HTERT RPE-1 (cell line): ENCODE measurements around the gene POLR1A.
"Not testable (repeated sequence)": the region's sequence is repeated elsewhere in the genome, so short reads cannot be mapped to it uniquely, and the experiment has no call there.

Source experiments
- in situ Hi-C: fragments of 300-500 bp; cut with MboI; formaldehyde crosslinking; loops from 4 replicates; pipeline ENCODE4 v1.14.3; 2020; ENCODE audit warnings: low sequenced_read_pairs

Gene POLR1A

DNA sequence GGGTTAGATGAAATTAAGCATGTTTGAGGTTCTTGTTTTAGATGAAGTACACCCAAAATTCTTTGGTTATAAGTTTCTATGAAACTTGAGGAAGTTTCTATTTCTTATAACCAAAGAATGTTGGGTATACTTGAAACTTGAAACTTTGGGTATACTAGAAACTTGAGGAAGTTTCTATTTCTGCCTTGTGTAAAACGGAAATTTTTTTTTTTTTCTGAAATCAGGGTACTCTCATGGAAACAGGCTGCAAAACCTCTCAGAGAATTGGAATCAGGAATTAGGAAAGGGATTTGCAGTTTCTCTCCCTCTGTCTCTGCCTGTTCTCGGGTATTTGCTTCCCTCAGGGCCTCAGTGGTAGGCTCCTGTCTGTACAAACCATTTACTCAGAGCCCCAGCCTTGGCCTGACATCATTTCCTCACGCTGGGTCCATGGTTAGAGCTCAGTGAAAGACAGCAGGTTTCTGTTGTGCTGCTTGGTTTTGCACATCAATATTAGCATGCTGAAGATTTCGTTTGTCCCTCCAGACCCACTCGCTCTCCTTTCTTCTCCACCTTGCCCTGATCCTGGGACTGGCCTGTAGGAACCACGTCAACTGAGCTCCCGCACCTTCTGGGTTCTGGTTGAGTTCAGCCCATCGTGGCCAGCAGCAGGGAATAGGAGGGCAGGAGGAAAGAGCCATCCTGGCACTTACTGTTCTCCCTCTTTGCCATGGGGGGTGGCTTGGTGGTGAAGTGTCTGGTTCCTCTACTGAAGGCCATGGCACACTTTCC, 106.4 kb downstream of the POLR1A start:
- in situ Hi-C loops, result no loop called here

DNA sequence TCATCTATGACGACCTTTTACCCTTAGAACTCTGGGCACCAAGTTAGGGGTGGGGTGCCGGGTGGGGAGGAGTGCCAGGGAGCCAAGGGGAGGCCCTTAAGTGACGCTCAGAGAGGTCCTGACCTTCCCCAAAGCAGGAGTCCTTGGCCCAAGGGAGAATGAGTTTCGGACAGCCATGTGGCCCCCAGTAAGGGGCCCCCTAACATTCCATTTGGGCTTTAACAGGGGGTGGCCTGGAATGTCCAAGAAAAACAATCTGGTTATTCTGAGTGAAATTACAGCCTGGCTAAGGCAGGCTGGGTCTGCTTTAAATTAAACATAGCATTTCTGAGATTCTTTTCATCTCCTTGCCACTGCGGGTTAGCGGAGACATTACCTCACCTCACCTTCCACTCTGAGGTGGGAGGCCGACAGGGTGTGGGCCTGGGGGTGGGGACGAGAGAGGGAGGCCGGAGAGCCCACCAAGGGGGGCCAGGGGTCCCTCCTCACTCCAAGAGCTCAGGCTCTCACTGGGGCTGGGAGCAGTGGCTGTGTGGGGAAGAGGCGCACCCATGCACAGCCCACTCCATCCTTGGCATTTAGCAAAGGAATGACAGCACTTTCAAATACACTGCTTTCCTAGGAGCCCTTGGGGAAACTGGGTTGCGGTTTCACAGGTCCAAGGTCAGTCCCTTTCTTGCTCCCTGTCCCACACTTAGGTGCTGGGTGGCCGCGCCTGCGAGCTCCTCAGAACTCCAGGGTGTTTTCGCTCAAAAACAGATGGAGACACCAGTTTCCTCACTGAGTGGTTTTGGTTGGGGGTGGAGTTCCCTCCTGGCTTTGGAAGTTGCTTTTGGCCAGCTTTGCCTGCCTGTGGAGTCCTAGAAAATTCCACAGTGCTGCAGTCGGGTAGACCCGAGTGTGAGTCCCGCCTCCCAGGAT, 107.4 kb downstream of the POLR1A start:
- in situ Hi-C loops, result no loop called here

DNA sequence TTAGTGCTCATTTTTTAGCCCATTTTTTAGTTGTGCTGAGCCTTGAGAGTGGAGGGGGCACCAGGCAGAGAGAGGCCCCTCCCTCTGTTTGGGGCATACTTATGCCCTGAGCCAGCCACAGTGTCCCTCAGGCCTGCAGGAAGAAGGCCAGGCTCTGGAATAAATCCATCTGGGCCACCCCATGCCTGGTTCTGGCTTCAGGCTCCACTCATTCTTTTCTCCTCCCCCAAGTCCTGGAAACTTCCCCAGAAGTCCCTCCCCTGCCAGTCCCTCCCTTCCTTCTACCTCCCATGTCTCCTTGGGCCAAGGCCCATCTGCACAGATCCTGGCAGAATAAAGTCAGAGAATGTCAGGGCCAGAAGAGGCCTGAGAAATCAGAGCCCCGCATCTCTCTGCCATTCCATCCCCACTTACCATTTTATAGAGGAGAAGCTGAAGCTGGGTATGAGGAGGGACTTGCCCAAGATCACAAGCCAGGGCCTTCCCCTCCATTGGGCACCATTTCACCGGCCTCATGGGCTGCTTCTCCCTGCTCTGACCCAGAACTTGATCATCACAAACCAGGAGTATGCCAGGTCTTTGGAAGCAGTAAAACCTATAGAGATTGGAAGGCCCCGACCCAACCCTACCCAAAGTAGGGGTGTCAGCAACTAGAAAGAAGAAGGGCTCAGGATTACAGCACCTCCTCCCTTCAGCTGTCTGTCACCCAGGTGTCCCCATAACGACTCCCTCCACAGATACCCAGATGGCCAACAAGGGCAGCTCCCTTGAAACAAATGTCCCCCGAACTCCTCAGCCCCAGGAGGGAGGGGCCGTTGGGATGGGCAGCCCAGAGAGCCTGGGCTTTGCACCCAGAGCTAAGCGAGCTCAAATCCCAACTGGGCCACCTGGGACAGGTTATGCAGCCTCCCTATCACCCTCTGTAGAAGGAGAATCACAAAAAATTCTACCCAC, 108.4 kb downstream of the POLR1A start:
- in situ Hi-C loops, result no loop called here

DNA sequence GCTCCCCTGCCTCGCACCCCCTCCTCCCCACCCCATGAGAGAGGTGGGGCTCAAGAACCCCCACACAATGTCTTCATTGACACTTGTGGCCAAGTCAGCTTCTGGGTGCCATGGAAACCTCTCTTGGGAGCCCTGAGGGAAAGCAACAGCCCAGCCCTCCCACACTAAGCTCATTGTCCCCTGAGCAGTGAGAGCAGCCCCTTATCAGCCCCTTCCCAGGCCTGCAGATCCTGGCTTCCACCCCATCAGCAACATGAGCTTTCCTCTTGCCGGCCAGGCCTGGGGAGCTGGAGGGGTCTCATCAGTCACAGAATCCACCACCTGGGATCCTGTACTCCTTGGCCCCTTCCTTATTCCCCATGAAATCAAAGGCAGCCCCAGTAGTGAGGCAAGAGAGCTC, 109.1 kb downstream of the POLR1A start:
- in situ Hi-C loops, result no loop called here

DNA sequence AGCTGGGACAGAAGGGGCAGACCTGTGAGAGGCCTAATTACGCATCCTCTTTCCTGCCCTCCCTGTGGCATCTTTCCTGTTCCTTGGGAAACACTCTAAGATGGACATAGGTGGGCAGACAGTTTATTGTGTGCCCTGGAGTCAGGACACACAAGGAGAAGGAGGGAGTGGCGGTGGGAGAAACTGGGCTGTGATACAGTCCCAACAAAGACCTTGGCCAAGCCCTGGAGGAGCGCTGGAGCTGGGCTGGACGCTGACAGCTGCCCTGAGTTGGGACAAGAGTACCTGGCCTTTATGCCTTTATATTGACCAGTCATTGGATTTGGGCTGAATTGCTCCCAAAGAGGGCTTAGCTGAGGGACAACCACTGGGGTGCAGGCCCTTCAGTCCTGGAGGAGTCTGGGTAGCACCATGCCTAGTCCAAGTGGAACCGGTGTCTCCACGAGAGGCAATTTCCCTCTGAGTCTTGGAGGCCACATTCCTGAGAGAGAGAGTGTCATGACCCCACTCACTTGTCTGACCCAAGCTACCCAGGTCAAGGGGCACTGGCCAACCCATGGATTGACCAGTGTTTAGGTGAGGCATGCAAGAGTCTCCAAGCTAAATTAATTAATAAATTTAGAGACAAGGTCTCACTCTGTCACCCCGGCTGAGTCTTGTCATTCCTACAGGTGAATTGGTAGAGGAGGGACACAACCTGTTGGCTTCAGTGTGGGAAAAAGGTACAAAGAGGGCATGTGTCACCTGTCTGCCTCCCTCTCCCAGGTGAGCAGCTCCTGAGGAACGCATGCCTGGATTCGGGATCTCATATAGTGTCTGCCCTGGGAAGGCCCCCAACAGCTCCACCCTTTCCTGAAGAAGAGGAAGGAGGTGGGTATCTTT, 109.8 kb downstream of the POLR1A start:
- in situ Hi-C loops, result no loop called here

DNA sequence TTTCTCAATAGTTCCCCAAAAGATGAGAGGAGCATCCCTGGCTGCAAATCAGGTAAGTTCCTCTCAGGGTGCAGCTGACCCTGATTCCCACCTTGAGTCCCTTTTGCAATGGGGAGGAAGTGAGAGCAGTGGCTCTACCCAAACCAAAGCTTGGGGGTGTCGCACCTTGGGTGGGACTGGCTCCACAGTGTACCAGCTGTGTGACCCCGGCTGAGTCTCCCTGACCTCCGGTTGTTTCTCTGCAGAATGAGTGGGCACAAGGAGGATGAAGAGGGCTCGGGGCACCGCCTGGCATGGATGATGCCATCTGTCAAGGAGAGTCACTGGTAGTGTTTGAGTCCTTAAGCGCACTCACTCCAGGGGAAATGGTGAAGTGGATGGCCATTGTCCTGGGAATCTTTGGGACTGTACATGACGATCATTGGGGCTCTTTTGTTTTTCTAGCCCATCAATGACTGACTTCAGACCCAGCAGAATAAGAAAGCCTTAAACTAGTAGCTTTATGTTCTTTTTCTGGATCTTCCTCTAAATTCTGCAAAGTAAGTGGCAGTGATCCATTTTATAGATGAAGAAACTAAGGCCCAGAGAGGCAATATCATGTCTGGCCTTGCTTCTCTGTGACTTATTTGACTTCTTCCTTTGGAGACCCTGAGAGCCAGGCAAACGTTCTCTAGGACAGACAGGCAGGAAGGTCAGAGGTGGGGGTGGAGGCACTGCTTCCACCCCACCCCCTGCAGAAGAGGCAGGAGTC, 110.6 kb downstream of the POLR1A start:
- in situ Hi-C loops, result no loop called here

DNA sequence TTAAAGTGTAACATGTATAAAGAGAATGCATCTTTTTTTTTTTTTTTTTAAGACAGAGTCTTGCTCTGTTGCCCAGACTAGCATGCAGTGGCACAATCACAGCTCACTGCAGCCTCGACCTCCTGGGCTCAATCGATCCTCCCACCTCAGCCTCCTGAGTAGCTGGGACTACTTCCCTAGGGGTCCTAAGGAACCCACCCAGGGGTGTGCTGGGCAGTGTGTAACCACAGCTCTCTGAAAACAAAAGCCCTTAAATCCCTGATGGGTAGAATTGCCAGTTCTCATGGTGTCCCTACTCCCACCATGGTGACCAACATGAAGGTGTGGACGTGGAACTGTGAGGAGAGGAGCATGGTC, 111.3 kb downstream of the POLR1A start:
- in situ Hi-C loops, result no loop called here

DNA sequence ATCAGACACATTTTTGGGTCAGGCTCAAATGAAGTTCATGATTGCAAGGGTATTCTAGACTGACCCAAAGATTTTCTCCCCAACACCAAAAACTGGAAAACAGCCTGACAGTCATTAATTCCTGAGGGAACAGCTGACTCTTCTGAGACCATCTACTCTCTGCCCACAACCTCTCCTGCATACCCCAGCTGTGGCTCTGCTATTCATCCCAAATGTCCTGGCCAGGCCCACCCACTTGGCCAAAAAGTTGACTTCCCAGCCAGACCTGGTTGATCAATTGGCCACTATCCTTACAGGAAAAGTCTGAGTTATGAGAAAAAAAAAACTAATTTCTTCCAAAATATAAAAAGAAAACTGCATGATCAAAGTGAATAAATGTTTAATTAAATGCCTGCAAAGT, 113.1 kb downstream of the POLR1A start:
- in situ Hi-C loops, result no loop called here

DNA sequence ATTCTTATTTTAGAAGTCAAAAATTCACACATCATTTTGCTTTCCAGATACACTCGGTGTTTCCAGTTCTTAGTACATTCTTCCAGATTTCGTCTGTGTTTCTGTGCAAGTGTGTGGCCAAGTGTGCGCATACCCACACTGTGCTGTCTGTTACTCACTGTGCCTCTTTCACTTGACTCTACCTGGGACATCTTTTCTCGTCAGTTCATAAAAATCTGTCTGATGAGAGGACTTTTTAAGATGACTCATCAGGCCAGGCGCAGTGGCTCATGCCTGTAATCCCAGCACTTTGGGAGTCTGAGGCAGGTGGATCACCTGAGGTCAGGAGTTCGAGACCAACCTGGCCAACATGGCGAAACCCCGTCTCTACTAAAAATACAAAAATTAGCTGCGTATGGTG, 113.6 kb downstream of the POLR1A start:
- in situ Hi-C loops, result not testable (repeated sequence)

DNA sequence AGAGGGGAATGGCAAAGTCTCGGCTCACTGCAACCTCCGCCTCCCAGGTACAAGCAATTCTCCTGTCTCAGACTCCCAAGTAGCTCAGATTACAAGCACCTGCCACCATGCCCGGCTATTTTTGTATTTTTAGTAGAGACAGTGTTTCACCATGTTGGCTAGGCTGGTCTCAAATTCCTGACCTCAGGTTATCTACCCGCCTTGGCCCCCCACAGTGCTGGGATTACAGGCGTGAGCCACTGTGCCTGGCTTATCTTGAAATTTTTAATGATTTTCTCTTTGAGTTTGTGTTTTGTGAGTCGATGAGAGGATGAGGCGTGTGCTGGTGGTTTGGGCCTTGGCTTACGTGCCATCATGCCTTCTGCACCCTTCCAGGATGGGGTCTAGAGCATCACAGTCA, 115.6 kb downstream of the POLR1A start:
- in situ Hi-C loops, result no loop called here

DNA sequence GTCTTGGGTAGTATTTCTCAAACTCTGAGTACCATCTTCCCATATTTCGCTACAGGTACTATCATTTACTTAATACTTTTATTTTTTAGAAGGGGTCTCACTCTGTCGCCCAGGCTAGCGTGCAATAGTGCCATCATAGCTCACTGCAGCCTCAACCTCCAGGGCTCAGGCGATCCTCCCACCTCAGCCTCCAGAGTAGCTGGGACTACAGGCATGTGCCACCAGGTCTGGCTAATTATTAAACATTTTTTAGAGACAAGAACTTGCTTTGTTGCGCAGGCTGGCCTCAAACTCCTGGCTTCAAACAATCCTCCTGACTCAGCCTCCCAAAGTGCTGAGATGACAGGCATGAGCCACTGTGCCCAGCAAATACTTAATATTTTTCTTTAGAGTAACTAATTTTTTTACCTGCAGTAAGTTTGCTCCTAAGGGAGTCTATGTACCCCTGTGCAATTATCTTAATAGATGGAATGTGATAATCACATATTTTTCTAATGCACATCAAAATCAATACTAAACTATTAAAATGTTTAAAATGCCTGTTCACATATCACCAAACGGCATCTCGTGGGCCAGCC, 116.3 kb downstream of the POLR1A start:
- in situ Hi-C loops, result no loop called here

DNA sequence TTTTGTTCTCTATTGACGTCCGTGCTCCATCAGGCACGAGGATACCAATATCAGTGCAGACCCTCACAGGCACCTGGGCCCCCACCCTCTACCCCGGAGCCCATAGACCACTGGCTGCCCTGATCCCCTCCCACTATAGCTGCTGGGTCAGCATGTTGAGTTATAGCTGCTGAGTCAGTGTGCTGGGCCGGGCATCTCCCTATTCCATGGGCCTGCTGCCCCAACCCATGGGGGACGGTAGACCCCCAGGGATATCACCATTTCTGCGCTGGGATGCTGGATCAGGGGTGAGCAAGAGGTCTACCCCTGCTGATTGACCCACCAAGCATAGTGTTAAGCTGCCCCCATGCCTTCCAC, 116.8 kb downstream of the POLR1A start:
- in situ Hi-C loops, result no loop called here

DNA sequence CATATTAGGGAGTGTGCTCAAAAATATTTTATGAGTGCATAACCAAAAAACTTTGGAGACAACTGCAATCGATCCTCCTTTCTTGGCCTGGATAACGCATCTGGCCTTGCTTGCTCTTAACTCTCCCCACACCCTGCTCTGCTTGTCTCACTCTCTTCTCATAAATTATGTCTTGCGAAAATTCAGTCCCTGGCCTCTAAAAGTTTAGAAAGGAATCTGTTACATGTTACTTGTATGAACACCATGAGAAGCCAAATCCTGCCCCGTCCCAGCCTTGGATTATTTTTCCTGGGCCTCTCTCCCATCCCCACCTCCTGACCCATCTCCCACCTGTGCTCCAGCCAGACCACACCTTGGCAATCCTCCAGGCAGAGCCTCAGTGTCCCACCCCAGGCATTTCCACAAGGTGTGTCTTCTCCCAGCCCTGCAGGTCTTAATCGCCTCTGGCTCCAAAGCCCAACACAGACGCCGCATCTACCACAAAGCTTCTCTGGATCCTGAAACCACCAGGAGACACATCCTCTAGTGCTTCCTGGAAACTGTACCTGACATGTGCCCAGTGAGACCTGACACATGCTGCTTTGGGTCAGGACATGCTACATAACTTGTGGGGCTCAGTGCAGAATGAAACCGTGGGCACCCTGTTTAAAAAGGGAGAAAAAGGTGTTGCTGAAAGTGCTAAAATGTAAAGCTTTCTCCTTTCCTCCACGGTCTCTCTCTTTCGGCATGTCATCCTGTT, 117.3 kb downstream of the POLR1A start:
- in situ Hi-C loops, result no loop called here

DNA sequence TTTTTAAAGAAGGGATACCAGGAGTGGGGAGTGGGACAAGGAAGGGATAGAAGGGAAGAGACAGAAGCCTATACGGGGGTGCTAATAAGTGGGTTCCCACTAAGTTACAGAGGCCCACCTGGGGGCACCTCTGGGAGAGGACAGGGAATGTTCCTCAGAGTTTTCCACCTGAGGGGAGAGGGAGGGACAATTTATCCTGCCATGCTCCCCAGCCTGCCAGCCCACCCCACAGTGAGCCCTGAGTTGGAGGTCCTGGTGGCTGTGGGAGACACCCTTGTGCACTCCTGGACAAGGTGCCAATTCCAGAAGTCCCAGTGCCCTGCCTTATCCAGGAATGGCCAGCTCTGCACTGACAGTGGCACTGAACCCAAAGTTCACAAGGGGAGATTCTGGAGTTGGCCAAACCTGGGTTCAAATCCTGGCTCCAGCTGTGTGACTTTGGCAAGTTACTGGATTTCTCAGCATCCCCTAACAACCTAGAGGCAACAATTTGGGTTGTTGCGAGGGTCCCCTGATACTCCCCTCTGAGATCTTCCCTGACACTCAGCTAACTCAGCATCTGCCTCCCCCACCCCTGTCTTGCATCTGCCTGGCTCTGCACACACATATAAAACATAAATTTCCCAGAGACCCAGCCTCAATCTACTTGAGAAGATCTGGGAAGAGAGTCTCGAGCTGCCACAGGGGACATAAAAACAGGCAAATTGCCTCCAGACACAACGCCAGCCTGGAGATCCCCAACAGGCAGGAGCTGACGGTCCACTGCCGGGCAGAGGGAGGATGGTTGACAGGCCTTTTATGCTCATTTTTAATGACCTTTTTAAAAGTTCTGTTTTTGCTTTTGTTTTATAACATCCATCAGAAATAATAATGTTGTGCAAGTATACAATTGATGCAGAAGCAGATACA, 118.2 kb downstream of the POLR1A start:
- in situ Hi-C loops, result no loop called here

DNA sequence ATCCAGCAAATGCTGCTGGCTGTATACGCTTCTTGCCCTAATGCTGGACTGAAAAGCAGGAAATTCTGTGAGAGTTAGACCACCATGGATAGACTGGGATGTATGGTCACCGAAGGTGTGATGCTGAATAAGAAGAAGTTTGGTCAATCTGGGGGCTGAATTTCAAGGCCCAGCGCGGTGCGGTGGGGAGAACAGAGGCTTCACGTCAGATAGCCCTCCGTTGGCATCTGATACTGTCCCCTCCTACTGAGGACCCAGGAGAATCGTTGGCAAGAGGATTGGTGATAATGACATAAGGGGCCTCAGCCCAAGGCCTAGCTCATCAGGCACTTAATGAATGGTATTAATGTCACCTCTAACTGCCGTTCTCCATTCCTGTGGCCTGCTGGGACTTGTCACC, 119.6 kb downstream of the POLR1A start:
- in situ Hi-C loops, result no loop called here

DNA sequence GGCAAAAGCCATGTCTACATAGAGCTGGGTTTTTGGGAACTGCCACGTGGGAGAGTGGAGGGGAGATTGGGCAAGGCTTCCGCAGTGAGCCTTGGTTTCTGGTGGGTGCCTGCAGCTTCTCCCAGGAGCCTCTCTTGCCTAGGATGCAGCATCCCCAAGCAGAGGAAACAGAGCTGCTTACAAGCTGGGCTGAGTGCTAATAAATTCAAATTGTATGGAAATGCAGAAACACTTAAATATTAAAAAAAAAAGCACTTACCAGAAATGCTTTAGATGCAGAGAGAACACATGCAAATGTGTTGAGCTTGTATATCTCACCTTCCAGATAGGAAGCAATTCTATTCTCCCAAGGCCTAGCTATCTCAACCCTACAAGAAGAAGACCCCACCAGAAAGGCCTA, 120.9 kb downstream of the POLR1A start:
- in situ Hi-C loops, result no loop called here

DNA sequence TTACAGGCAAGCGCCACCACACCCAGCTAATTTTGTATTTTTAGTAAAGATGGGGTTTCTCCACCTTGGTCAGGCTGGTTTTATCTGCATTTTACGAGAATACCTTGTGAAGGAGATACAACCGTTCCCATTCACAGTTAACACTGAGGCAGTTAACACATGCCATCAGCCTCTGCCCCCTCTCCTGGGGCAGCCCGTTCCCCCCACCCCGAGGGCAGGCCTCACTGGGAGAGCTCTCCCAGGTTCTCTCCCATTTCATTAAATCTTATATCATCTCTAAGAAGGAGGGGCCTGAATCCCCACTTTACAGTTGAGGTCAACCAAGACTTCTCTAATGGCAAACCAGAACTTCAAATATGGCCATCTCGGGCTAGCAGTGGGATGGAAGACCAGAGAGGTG, 121.9 kb downstream of the POLR1A start:
- in situ Hi-C loops, result no loop called here
